ENCODE data around the gene SDK1.

The SDK1 gene

DNA sequence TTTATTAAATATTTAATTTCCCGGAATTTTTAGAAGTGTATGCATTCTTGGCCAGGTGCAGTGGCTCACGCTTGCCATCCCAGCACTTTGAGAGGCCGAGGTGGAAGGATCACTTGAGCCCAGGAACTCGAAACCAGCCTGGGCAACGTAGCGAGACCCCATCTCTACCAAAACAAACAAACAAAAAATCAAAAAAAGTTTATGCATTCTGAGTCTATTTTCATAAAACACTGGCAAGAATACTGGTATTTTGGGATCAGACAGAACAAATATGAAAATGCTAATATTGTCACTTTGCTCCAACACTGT lies 940.2 kb downstream of the SDK1 start:
- no peak overlapping the region for H3K4me3 ChIP-seq (ENCODE audit: low read length)
- TF ChIP-seq, protein P1, sequence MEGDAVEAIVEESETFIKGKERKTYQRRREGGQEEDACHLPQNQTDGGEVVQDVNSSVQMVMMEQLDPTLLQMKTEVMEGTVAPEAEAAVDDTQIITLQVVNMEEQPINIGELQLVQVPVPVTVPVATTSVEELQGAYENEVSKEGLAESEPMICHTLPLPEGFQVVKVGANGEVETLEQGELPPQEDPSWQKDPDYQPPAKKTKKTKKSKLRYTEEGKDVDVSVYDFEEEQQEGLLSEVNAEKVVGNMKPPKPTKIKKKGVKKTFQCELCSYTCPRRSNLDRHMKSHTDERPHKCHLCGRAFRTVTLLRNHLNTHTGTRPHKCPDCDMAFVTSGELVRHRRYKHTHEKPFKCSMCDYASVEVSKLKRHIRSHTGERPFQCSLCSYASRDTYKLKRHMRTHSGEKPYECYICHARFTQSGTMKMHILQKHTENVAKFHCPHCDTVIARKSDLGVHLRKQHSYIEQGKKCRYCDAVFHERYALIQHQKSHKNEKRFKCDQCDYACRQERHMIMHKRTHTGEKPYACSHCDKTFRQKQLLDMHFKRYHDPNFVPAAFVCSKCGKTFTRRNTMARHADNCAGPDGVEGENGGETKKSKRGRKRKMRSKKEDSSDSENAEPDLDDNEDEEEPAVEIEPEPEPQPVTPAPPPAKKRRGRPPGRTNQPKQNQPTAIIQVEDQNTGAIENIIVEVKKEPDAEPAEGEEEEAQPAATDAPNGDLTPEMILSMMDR (IDR thresholded peaks at IDR 0.05; ENCODE audit: insufficient read depth, low read depth, low read length, missing control alignments): no peak
- no peak for DNase-seq (ENCODE audit: low read depth)

DNA sequence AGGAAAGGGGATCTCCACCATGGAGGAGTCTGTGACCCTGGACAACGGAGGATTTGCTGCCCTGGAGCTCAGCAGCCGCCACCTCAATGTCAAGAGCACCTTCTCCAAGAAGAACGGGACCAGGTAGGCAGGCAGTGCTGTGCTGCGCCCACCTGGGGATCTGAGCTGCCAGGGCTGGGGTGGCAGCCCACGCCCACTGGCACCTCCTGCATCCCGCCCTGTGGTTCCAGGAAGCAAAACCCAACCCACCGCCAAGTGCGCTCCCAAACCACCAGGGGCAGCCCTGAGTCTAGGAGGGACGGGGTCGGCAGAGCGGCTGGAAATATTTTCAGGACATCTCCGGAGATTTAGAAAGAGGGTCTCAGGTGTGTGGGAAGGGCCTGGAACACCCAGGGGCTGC lies 940.7 kb downstream of the SDK1 start:
- TF ChIP-seq, protein P1 (IDR thresholded peaks at IDR 0.05; ENCODE audit: insufficient read depth, low read depth, low read length, missing control alignments): no peak
- no peak for DNase-seq (ENCODE audit: low read depth)

DNA sequence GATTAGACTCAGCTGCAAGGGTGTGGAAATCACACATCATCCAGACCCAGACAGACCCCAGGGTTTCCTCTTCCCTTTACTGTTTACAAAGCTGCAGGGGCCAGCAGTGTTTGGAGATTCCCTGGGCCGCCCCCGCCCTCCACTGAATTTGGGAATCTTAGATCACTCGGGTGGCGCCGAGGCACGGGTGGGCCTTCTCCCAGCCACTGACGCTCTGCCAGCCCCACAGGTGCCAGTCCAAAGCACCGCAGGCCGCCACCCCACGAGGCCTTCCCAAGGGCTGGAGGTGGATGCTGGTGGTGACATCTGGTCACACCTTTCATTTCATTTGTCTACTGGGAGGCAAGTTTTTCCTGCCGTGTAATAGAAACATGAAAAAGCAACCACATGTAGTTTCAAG lies 941.7 kb downstream of the SDK1 start:
- TF ChIP-seq, protein P1 (IDR thresholded peaks at IDR 0.05; ENCODE audit: insufficient read depth, low read depth, low read length, missing control alignments): no peak
- no peak for DNase-seq (ENCODE audit: low read depth)
- H3K4me3 ChIP-seq (ENCODE audit: low read length): no peak overlapping the region

More for the DNA sequence above, 940.7 kb downstream of the SDK1 start:
- H3K4me3 ChIP-seq (ENCODE audit: low read length): no peak overlapping the region

DNA sequence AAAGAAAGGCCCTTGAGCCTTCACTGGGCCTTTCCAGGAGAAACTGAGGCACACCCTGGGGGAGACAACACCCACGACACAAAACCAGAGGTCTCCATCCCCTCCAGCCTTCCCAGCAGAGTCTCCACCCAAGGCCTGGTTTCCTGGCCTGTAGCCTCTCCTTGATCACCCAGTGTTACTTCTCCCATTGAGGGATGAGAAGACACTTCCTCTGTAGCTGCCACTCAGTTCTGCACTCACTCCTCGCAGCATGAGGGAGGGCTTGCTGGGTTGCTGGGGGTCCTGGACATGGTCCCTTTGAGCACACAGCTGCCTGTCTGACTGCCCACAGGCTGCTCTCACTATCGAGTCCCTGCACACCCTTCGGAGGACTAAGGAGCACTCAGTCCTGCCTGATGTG lies 943.0 kb downstream of the SDK1 start:
- TF ChIP-seq, protein P1 (IDR thresholded peaks at IDR 0.05; ENCODE audit: insufficient read depth, low read depth, low read length, missing control alignments): no peak
- H3K4me3 ChIP-seq (ENCODE audit: low read length): no peak overlapping the region
- no peak for DNase-seq (ENCODE audit: low read depth)

DNA sequence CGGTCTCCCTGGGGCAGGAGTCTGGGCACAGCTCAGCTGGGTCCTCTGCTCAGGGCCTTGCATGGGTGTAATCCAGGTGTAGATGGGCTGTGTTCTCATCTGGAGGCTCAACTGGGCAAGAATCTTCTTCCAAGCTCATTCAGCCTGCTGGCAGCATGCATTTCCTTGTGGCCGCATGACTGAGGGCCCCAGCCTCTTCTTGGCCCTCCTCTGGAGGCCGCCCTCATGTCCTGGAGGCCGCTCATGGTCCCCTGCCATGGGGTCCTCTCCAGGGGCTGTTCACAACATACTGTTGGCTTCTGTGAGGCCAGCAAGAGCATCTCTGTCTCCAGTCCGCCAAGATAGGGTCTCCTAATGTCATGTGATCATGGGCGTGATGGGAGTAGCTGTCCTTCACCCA lies 943.6 kb downstream of the SDK1 start:
- no peak for DNase-seq (ENCODE audit: low read depth)
- TF ChIP-seq, protein P1 (IDR thresholded peaks at IDR 0.05; ENCODE audit: insufficient read depth, low read depth, low read length, missing control alignments): no peak
- no peak overlapping the region for H3K4me3 ChIP-seq (ENCODE audit: low read length)

DNA sequence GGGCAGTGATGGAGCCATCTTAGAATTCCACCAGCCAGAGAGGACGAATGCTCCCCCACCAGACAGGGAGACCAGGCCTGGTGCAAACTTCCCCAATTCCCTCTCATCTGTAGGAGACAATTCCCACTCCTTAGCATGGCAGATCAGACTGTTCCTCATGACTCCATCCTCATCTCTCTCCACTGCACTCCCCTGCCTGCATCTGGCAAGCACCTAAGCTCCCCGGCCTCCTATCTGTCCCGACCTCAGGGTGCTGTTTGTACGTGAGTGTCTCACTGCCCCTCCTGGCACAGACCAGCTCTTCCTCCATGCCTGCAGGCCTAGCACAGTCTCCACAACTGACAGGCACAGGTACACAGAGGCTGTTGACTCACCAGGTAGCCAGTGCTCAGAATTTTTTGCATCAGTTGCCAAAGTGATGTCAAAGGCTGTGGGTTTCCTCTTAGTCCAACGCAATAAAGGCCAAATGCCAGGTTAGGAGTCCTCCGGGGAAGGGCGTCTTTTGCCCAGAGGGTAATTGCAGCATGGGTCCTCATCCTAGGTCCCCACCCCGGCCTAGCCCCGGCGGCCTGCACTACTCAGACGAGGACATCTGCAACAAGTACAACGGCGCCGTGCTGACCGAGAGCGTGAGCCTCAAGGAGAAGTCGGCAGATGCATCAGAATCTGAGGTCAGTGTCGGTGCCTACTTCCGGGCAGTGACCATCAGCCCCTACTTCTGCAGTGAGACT lies 944.2 kb downstream of the SDK1 start:
- TF ChIP-seq, protein P1 (IDR thresholded peaks at IDR 0.05; ENCODE audit: insufficient read depth, low read depth, low read length, missing control alignments): no peak
- no peak for DNase-seq (ENCODE audit: low read depth)
- H3K4me3 ChIP-seq (ENCODE audit: low read length): no peak overlapping the region

DNA sequence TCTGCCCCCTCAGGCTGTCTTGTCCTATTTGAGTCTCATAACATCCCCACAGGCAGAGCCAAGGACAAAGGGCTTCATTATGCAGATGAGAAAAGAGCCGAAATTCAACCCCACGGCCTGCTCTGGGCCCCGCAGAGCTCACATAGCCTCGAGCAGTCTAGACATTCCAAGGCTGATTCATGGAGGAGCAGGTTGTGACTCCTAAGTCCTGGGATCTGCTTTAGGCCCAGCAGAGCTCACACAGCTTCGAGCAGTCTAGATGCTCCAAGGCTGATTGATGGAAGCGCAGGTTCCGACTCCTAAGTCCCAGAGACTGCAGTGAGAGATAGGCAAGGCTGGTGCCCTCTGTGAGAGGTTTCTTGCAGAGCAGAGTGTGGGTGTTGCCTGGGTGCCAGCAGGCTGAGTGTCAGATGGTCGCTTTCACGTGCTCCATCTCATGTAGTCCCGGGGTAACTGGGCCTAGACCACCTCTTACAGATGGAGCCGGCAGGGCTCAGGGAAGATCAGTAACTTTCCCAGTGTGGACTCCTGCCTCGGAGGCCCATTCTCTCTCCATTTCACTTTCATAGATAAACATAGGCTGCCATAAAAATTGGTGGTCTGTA lies 944.9 kb downstream of the SDK1 start:
- H3K4me3 ChIP-seq (ENCODE audit: low read length): no peak overlapping the region
- DNase-seq (ENCODE audit: low read depth): no peak
- TF ChIP-seq, protein P1 (IDR thresholded peaks at IDR 0.05; ENCODE audit: insufficient read depth, low read depth, low read length, missing control alignments): no peak
